HCT116 (cell line): ENCODE data around the gene PCAT6. TPM values are rescaled to one million over a fixed set of nuclear protein-coding genes. Genes with fewer than 3 reads are reported as not detected.

ENCODE experiments used
- ATAC-seq: fragments of 200-7000 bp; cut with Tn5 transposase; 2 replicates; pipeline ENCODE4 v1.9.1; 2020; ENCODE audit warnings: mild to moderate bottlenecking, moderate library complexity
- BruUV-seq: library from RNA; stranded (reverse); fragments of 400-500 nt; replicated peaks from 2 replicates; lab custom pipeline; 2021; lab: Mats Ljungman, UMichigan
- CTCF ChIA-PET: fragments of 300-600 bp; sonication (Branson Sonifier 250); formaldehyde crosslinking; loops from one replicate; lab custom pipeline; 2021; ENCODE audit warnings: antibody characterized with exemption; lab: Charles Lee
- POLR2A ChIA-PET: fragments of 300-600, 350-600 bp; sonication (Branson Sonifier 250); formaldehyde crosslinking; loops from one replicate; lab custom pipeline; 2021; ENCODE audit warnings: antibody characterized with exemption; lab: Charles Lee
- RAD21 ChIA-PET, 2 experiments: fragments of 300-600 bp; sonication (Branson Sonifier 250); formaldehyde crosslinking; loops; one replicate each; lab custom pipeline; 2023; ENCODE audit warnings: low total read pairs in 2 of 2; ENCODE audit not compliant: uncharacterized antibody in 2 of 2, unreplicated experiment in 2 of 2, low non-redundant PET in 1 of 2; lab: Charles Lee
- DNase-seq: peaks from one replicate; pipeline ENCODE4 v3.0.0-alpha.2; 2010; ENCODE audit warnings: low read depth, low spot score
- H2AFZ ChIP-seq: fragments of 200-600 bp; shearing (Covaris generic), sonication (generic); 2 replicates; pipeline ENCODE4 v1.6.1; 2017; ENCODE audit warnings: low read depth, mixed run types, mixed read lengths, antibody characterized with exemption, low read length; ENCODE audit not compliant: poor library complexity, severe bottlenecking
- H3K27ac ChIP-seq: 2 replicates; pipeline ENCODE4 v1.5.1; 2012; ENCODE audit warnings: low read depth, low read length
- H3K27me3 ChIP-seq: fragments of 200-600 bp; sonication (generic); 2 replicates; pipeline ENCODE4 v1.6.1; 2016; ENCODE audit warnings: mixed run types, low read length, mixed read lengths; ENCODE audit not compliant: insufficient read depth
- H3K36me3 ChIP-seq, 2 experiments: fragments of 200-500 bp in 1 of 2; fragments of 200-600 bp in 1 of 2; sonication (Bioruptor generic) in 1 of 2; sonication (generic) in 1 of 2; 2 replicates each; pipeline versions ENCODE4 v1.5.1 to v1.6.1; 2014 to 2016; ENCODE audit warnings: low read length in 2 of 2, inconsistent platforms in 1 of 2, mixed read lengths in 1 of 2, mixed run types in 1 of 2; ENCODE audit not compliant: insufficient read depth in 2 of 2, control insufficient read depth in 1 of 2
- H3K4me1 ChIP-seq, 2 experiments: fragments of 200-600 bp in 1 of 2; sonication (generic) in 1 of 2; 2 replicates each; pipeline versions ENCODE4 v1.5.1 to v1.6.1; 2012 to 2017; ENCODE audit warnings: low read length in 2 of 2, inconsistent platforms in 1 of 2, mild to moderate bottlenecking in 1 of 2, mixed read lengths in 1 of 2, mixed run types in 1 of 2, moderate library complexity in 1 of 2; ENCODE audit not compliant: insufficient read depth in 2 of 2, control insufficient read depth in 1 of 2
- H3K4me2 ChIP-seq: fragments of 200-600 bp; sonication (generic); 2 replicates; pipeline ENCODE4 v1.6.1; 2017; ENCODE audit warnings: mixed run types, low read length, mixed read lengths
- H3K4me3 ChIP-seq, 2 experiments: fragments of 200-600 bp in 1 of 2; sonication (generic) in 1 of 2; replicated peaks in 1 of 2; 2 replicates each; pipeline ENCODE4 v1.5.1; 2011 to 2016; ENCODE audit warnings: low read length in 2 of 2, control low read depth in 1 of 2, low read depth in 1 of 2, mild to moderate bottlenecking in 1 of 2, mixed read lengths in 1 of 2, mixed run types in 1 of 2
- H3K79me2 ChIP-seq: fragments of 200-600 bp; sonication (generic); 2 replicates; pipeline ENCODE4 v1.6.1; 2017; ENCODE audit warnings: mild to moderate bottlenecking, mixed run types, low read length, moderate library complexity, mixed read lengths; ENCODE audit not compliant: insufficient read depth
- H3K9ac ChIP-seq: fragments of 200-600 bp; sonication (generic); 2 replicates; pipeline ENCODE4 v1.6.1; 2016; ENCODE audit warnings: low read length, mixed read lengths
- H3K9me2 ChIP-seq: fragments of 200-600 bp; sonication (generic), shearing (Covaris generic); 2 replicates; pipeline ENCODE4 v1.6.1; 2017; ENCODE audit warnings: mixed run types, mild to moderate bottlenecking, moderate library complexity; ENCODE audit not compliant: insufficient read depth
- H3K9me3 ChIP-seq, 2 experiments: fragments of 200-500 bp in 1 of 2; fragments of 200-600 bp in 1 of 2; sonication (Bioruptor generic) in 1 of 2; sonication (generic) in 1 of 2; 2 replicates each; pipeline ENCODE4 v1.6.1; 2014 to 2017; ENCODE audit warnings: low read length in 2 of 2, mixed read lengths in 2 of 2, inconsistent platforms in 1 of 2, low read depth in 1 of 2, mild to moderate bottlenecking in 1 of 2, mixed run types in 1 of 2, moderate library complexity in 1 of 2; ENCODE audit not compliant: control insufficient read depth in 1 of 2, insufficient read depth in 1 of 2
- H4K20me1 ChIP-seq: fragments of 200-600 bp; sonication (generic), shearing (Covaris generic); 2 replicates; pipeline ENCODE4 v1.6.1; 2017; ENCODE audit warnings: mixed run types, mild to moderate bottlenecking, moderate library complexity; ENCODE audit not compliant: insufficient read depth
- CEBPB ChIP-seq: IDR thresholded peaks from 2 replicates; pipeline ENCODE4 v1.6.1; 2012; ENCODE audit warnings: low read depth
- EGR1 ChIP-seq: IDR thresholded peaks from 2 replicates; pipeline ENCODE4 v1.6.1; 2012; ENCODE audit warnings: low read depth
- ELF1 ChIP-seq: IDR thresholded peaks from 2 replicates; pipeline ENCODE4 v1.6.1; 2012; ENCODE audit warnings: low read depth, borderline replicate concordance
- EZH2 ChIP-seq: fragments of 200-600 bp; sonication (generic); IDR thresholded peaks from 2 replicates; pipeline ENCODE4 v1.6.1; 2017; ENCODE audit warnings: antibody characterized with exemption, mixed run types
- POLR2AphosphoS5 ChIP-seq: IDR thresholded peaks from 2 replicates; pipeline ENCODE4 v1.6.1; 2011; ENCODE audit warnings: mild to moderate bottlenecking, low read depth, low read length, moderate library complexity
- SIN3A ChIP-seq: IDR thresholded peaks from 2 replicates; pipeline ENCODE4 v1.6.1; 2012; ENCODE audit warnings: low read depth
- SP1 ChIP-seq: IDR thresholded peaks from 2 replicates; pipeline ENCODE4 v1.6.1; 2012; ENCODE audit warnings: low read depth
- TCF7L2 ChIP-seq: IDR thresholded peaks from 2 replicates; pipeline ENCODE4 v1.7.0; 2011; ENCODE audit warnings: borderline replicate concordance, inconsistent platforms; ENCODE audit not compliant: insufficient read depth, insufficient read length; ENCODE audit errors: extremely low read depth
- YY1 ChIP-seq: IDR thresholded peaks from 2 replicates; pipeline ENCODE4 v1.6.1; 2011; ENCODE audit warnings: low read length, low read depth, moderate library complexity, mild to moderate bottlenecking; ENCODE audit not compliant: insufficient replicate concordance; ENCODE audit errors: extremely low read depth
- ZNF274 ChIP-seq: fragments of 200-500 bp; sonication (Bioruptor generic); IDR thresholded peaks from 2 replicates; pipeline ENCODE4 v1.6.1; 2014; ENCODE audit warnings: mild to moderate bottlenecking, low read depth, low read length, inconsistent platforms
- intact Hi-C: fragments of 100-400 bp; cut with micrococcal nuclease; formaldehyde crosslinking; loops from 2 replicates; pipeline ENCODE4 v1.10.0; 2022
- total RNA-seq: library from RNA; stranded (reverse); gene quantifications from one replicate; pipeline ENCODE4 v1.2.1, GENCODE V29; 2021; ENCODE audit not compliant: unreplicated experiment
- TF ChIP-seq, protein P1 (sequence below): IDR thresholded peaks from 2 replicates; pipeline ENCODE4 v1.6.1; 2012
- TF ChIP-seq, protein P2 (sequence below): IDR thresholded peaks from 2 replicates; pipeline ENCODE4 v1.6.1; 2012

Gene PCAT6
- total RNA-seq, 1 experiment from 2014 or later = 1.9 TPM

DNA sequence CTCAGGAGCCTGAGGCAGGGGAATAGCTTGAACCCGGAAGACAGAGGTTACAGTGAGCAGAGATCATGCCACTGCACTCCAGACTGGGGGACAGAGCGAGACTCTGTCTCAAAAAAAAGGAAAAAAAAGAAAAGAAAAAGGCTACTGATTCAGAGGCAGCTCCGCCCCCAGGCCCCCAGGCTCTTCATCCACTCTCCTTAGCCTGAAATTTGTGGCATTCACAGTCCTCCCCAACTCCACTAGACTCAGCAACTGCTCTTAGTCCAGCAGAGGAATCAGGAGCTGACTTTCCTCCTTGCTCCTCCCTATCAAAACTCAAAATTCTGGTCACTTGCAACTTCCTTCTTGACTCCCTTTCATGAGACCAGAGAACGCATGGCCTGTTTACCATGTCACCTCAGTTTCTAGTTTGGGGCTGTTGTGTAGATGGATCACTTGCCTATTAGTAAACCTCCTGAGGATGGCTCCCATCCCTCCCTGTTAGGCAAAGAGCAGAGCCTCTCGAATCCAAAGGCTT lies 27.1 kb downstream of the PCAT6 start:
- H3K36me3 ChIP-seq = no peaks in the 10 kb centered on the region
- H4K20me1 ChIP-seq = no peaks in the 10 kb centered on the region
- no peak overlapping the region for H3K4me2 ChIP-seq
- ChIA-PET POLR2A (no interaction called here), CTCF (no interaction called here), RAD21 (no interaction called here)
- H3K27ac ChIP-seq = no peak overlapping the region
- no peaks in the 10 kb centered on the region for H3K9me3 ChIP-seq
- peaks cover 5% of the 10 kb centered on the region; the same call in 1 of the 2 replicates for H3K27me3 ChIP-seq
- no peak overlapping the region for H2AFZ ChIP-seq
- peaks cover 0 to 4% of the 10 kb centered on the region in 2 experiments; a peak in 1 of 4 replicates for H3K4me1 ChIP-seq
- no peaks in the 10 kb centered on the region for H3K9me2 ChIP-seq
- no peaks in the 10 kb centered on the region for H3K79me2 ChIP-seq
- ATAC-seq (no peak), DNase-seq (no peak)
- no TSS peak for BruUV-seq
- intact Hi-C loops = no loop called here
- no peak overlapping the region for H3K4me3 ChIP-seq
- TF ChIP-seq POLR2AphosphoS5 (no peak), YY1 (no peak), EZH2 (no peak), SIN3A (no peak), TCF7L2 (no peak), SP1 (no peak), ZNF274 (no peak)
- TF ChIP-seq, protein P1, sequence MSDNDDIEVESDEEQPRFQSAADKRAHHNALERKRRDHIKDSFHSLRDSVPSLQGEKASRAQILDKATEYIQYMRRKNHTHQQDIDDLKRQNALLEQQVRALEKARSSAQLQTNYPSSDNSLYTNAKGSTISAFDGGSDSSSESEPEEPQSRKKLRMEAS = no peak
- TF ChIP-seq, protein P2, sequence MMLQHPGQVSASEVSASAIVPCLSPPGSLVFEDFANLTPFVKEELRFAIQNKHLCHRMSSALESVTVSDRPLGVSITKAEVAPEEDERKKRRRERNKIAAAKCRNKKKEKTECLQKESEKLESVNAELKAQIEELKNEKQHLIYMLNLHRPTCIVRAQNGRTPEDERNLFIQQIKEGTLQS = no peak
- H3K9ac ChIP-seq = no peak overlapping the region

DNA sequence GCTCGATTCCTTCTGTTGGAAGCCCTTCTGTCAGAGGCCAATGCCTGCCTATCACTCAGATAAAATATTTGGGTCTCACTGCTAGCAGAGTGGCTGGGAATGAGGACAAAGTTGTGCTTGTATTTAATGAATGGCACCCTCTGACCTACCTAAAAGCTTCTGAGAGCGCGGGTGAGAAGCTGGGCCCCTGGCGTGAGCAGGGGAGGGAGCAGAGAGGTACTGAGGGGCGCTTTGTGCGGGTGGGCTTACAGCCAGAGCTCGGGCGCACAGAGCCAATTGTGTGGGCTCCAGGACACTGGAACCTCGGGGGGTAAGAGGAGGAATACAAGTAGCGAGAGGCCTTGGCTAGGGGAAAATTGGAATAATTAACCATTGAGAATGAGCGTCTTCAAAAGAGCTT lies 32.3 kb downstream of the PCAT6 start:
- ChIA-PET POLR2A (no interaction called here), CTCF (no interaction called here), RAD21 (no interaction called here)
- no peaks in the 10 kb centered on the region for H3K9me2 ChIP-seq
- H3K36me3 ChIP-seq = no peaks in the 10 kb centered on the region
- intact Hi-C loops = no loop called here
- no peaks in the 10 kb centered on the region for H3K27me3 ChIP-seq
- H3K9ac ChIP-seq = no peak overlapping the region
- no peaks in the 10 kb centered on the region for H3K9me3 ChIP-seq
- DNase-seq = no peak
- ATAC-seq = no peak
- no peaks in the 10 kb centered on the region for H3K79me2 ChIP-seq
- no peak for TF ChIP-seq EZH2
- no peak for TF ChIP-seq EGR1
- no peak for TF ChIP-seq ELF1
- no peak for TF ChIP-seq SP1
- no peak for TF ChIP-seq CEBPB
- no peak overlapping the region for H2AFZ ChIP-seq
- H3K27ac ChIP-seq = no peak overlapping the region
- no TSS peak for BruUV-seq
- no peaks in the 10 kb centered on the region for H4K20me1 ChIP-seq
- H3K4me1 ChIP-seq = no peaks in the 10 kb centered on the region
- H3K4me2 ChIP-seq = no peak overlapping the region
- H3K4me3 ChIP-seq = no peak overlapping the region
